ENCODE results near the gene CLEC2D.

DNA sequence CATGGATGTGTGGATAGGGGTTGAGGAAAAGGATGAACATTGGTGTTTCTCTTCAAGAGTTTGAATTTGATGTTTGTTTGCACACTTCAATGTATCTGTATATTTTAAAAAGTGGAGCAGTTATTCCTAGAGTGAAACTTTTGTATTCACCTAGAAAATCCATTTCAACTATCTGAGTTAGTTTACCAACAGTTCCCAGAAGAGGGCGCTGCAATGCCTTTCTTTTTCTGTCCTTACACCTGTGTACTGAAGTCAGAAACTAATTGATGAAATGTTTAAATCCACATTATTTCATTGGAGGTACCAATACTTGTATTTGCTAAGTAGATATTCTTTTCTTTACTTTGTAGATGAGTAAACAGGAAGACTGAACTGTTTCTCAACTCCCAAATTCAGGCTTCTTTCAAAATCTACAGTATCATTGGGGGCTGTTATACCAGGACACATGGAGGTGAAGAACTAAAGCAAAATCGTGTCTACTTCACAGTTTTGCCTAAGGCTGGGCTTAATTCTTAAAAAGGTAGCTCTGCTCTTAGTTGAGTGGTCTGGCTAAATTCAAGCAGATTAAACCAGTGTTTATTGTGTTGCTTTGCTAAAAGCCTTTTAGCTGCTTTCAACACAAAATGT is 35.2 kb upstream of the CLEC2D start:
- TF ChIP-seq POLR2A (IDR thresholded peaks at IDR 0.05), result no peak
- TF ChIP-seq CTCF (IDR thresholded peaks at IDR 0.05), result peak in 2 of 3 experiments; percentile 19 to 50

All from vagina (tissue), 2 donors.